Measurements from ENCODE around the gene SBSN.

The SBSN gene

GRCh38 chr19:35553385-35554000 lies 25.4 kb upstream of the SBSN start:
- no peak for DNase-seq

- DNase-seq: no peak
Observed at GRCh38 chr19:35552534-35553384, 24.6 kb upstream of the SBSN start.

- DNase-seq: no peak
Observed at GRCh38 chr19:35551091-35551810, 23.1 kb upstream of the SBSN start.

DNA sequence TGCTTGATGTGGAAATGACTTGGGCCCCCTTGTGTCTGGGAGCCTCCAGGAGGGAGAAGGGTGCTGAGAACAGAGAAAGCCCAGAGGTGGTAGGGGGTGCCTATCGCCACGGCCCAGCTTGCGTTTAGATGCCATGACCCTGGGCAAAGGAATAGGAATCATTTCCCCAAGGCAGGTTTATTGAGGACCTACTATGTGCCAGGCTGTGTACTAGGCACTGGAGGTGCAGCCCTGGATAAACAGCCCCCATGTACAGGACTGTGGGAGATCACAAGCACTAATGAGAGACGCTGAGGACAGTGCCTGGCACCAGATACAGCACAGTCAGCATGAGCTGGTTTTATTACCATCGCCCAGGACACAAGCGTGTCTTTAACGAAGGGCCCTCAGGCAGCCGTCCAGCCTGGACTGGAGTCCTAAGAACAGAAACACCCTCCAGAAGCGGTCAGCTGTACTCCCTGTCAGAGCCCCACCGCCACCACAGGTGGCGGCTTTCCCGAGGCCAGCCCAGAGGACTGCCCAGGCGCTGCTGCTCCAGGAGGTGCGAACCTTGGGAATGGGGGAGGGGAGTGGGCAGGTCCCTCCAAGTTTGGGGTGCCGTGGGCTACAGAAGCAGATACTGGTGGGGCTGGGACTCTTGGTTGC lies 21.9 kb upstream of the SBSN start:
- DNase-seq: no peak

- DNase-seq: peak; percentile 13 to 38 (median 24)
Observed at GRCh38 chr19:35549174-35549788, 21.2 kb upstream of the SBSN start.

DNA sequence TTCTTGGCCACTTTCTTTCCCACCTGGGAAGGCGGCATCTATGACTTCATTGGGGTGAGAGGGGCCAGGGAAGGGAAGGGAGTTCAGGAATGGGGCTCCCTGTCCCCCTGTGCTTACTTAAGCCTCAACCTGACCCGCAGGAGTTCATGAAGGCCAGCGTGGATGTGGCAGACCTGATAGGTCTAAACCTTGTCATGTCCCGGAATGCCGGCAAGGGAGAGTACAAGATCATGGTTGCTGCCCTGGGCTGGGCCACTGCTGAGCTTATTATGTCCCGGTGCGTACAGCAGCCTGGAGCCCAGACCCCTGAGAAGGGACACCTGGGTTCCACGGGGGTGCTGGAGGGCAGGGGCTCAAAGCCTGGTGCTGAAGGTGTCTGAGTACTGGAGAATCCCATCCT lies 18.4 kb upstream of the SBSN start:
- DNase-seq: no peak

GRCh38 chr19:35545855-35546381 lies 17.8 kb upstream of the SBSN start:
- peak in 2 of 4 experiments; percentile 47 to 55 for DNase-seq

- DNase-seq: peak; percentile 55 to 68 (median 64)
Observed at GRCh38 chr19:35545001-35545854, 17.1 kb upstream of the SBSN start, which contains the start of gene TMEM147. Gene TMEM147, plus strand, starts transcription at chr19:35545626. Its CDS starts 114 bp downstream, at chr19:35545740.

- no peak for DNase-seq
Observed at GRCh38 chr19:35544110-35544802, 16.1 kb upstream of the SBSN start.

DNA sequence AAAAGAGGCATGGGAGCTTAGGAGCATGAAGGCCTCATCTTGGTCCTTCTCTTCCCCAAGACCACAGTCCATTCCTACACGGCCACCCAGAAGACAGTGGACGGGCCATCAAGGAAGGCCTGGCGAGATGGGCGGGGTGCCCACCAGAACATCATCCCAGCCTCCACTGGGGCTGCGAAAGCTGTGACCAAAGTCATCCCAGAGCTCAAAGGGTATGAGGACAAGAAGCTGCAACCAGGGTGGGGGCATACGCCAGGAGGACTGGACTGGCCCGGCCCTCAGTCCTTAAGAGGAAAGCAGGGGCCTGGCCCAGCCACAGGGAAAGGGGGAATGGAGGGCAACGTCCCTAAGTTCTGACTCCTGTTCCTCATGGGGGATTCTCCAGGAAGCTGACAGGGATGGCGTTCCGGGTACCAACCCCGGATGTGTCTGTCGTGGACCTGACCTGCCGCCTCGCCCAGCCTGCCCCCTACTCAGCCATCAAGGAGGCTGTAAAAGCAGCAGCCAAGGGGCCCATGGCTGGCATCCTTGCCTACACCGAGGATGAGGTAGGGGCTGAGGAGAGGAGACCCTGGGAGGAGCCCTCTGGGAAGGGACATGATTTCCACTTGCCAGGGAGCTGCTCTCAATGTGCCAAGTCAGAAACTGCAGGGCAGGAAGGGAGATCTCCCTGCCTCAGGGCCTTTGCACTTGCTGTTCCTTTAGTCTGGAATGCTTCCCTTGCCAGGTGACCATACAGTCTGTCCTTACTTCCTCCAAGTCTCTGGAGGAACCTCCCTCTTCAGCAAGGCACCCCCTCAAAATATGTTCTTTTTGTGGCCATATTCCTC lies 15.4 kb upstream of the SBSN start:
- DNase-seq: no peak

- no peak for DNase-seq
Observed at GRCh38 chr19:35542209-35542608, 14.1 kb upstream of the SBSN start.

- no peak for DNase-seq
Observed at GRCh38 chr19:35540356-35540927, 12.3 kb upstream of the SBSN start.

- DNase-seq: no peak
Observed at GRCh38 chr19:35539850-35540249, 11.7 kb upstream of the SBSN start.

DNA sequence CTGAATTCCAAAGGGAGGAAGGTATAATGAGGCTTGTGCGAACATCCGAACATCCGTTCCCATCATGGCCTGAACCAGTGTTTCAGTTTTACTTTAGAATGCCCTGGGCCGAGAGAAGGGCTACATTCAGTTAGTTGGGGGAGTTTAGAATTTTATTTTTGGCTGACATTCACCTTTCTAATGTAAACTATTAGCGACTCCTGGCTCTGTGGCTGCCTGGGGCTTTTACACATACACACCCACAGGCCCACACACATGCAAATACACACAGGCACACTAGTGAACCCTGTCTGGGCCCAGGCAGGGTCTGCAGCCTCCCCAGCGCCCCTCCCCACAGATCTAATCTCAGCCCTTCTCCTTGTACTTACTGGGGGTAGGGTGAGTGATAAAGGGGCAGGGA lies 11.2 kb upstream of the SBSN start:
- DNase-seq: no peak

GRCh38 chr19:35534803-35535480 lies 6.8 kb upstream of the SBSN start:
- no peak for DNase-seq

DNA sequence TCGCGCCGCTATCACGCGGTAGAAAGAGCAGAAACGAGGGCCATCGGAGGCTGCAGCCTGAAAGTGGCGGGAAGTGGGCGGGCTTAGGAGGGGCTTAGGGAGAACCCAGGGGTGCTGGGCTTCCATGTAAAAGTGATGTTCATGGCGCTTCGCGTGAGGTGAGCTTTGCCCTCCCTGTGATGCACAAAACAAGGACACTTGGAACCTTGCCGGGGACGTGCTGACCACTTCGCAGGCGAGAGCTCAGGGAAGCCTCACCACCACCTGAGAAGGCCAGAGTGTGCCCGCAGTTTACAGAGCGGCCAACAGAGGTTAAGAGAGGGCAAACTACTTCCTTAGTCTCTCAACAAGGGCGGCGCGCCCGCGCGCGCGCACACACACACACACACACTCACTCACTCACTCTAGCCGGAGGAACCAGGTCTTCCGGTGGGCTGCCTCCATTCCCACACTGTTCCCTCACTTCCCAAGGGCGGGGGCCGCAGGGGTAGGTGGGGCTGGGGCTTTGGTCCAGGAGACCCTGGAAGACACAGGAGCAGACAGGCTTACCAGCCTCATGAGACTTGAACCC lies 5.8 kb upstream of the SBSN start:
- DNase-seq: peak in 2 of 4 experiments; percentile 16 to 34

DNA sequence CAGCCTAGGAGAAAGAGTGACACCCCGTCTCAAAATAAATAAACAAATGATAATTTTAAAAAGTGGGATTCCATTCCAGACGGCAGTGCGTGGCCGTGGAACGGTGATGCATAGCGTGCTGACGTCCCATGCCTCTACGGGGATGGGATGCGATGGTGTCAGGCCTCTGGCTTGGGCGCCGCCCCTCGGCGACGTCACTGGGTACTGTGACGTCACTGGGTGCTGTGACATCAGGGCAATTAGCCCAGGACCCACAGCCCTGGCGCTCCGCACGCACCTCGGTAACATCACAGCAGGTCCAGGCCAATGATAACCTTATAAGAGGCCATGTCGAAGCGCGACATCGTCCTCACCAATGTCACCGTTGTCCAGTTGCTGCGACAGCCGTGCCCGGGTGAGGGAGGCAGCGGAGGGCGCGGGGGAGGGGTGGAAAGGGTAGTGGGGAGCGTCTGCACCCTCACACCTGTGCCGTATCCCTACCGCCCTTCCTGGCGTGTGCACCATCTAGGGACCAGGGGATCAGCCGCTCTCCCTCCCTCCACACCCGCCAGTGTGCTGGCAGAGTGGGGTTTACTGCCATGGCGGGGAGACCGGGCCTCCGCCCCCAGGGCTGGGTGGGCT lies 5.2 kb upstream of the SBSN start, which contains the start of gene GAPDHS:
TSS of gene GAPDHS (plus strand) at position 256 of the 621 bp plus-strand sequence. CDS start at position 328, 72 bp downstream.
- DNase-seq: no peak

- DNase-seq: no peak
Observed at GRCh38 chr19:35531291-35531690, 3.2 kb upstream of the SBSN start.
